ENCODE measurements around the gene OSBP2.

The OSBP2 gene

GRCh38 chr22:30665786-30666185 lies 28.9 kb upstream of the OSBP2 start:
- Histone ChIP-seq H2BK5ac (ENCODE audit: low read depth, low read length, poor library complexity) (no peak overlapping the region), H3K36me3 (ENCODE audit: control insufficient read depth in 1 of 2, insufficient read depth in 2 of 2, low read length in 2 of 2) (peaks cover 3 to 11% of the 10 kb centered on the region in 2 experiments), H3K14ac (ENCODE audit: low read length) (no peak overlapping the region), H3K27me3 (ENCODE audit: insufficient read depth, low read length) (peaks cover 5% of the 10 kb centered on the region), H3K4ac (ENCODE audit: low read depth, low read length) (no peak overlapping the region), H2BK12ac (ENCODE audit: low read length) (no peak overlapping the region), H4K91ac (ENCODE audit: low read depth, low read length) (no peak overlapping the region), H3K79me1 (ENCODE audit: low read length) (peaks cover 2% of the 10 kb centered on the region), H3K9me3 (ENCODE audit: insufficient read depth, low read depth, low read length) (no peaks in the 10 kb centered on the region), H2BK120ac (ENCODE audit: insufficient read depth, low read length, poor library complexity) (no peak overlapping the region), H4K8ac (ENCODE audit: low read depth, low read length) (no peak overlapping the region), H3K18ac (ENCODE audit: low read length) (no peak overlapping the region), H3K23ac (ENCODE audit: low read length) (no peak overlapping the region), H3K4me1 (ENCODE audit: control insufficient read depth in 1 of 2, insufficient read depth in 2 of 2, low read length in 2 of 2) (peaks cover 6 to 10% of the 10 kb centered on the region in 2 experiments), H3K4me3 (ENCODE audit: low read depth, low read length) (no peak overlapping the region), H4K12ac (ENCODE audit: low read depth, low read length) (no peak overlapping the region), H3K27ac (ENCODE audit: low read depth, low read length) (no peak overlapping the region), H2AK5ac (ENCODE audit: low read length) (no peak overlapping the region), H3K79me2 (ENCODE audit: control insufficient read depth, insufficient read depth, low read length, poor library complexity) (peaks cover 2% of the 10 kb centered on the region), H3K9ac (ENCODE audit: low read length) (no peak overlapping the region), H3K4me2 (ENCODE audit: low read length) (no peak overlapping the region), H2AFZ (ENCODE audit: insufficient read depth, low read length, poor library complexity) (no peak overlapping the region)
- DNase-seq, result no peak
- no CpG with 5 or more reads among the region's 4 CpGs for WGBS (ENCODE audit: extremely low coverage, insufficient coverage, insufficient read length)

DNA sequence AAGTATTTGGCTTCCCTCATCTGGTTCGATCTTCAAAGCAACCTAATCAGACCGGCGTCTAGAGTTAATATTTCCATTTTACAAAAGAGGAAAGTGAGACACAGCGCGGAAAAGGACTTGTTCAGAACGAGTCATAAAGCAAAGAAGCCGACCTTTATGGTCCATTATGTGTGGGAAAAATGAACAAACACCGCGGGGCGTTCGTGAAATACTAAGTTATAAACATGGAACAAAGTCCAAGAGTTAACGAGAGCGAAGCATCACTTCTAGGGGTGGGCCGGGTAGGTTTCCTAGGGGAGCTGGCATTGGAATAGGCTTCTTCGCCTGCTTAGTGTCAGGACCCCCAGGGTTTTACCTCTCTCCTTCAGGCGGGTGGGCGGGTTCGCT lies 27.6 kb upstream of the OSBP2 start:
- H3K4me2 ChIP-seq (ENCODE audit: low read length), result peak overlapping the region; percentile 94
- H3K4ac ChIP-seq (ENCODE audit: low read depth, low read length), result no peak overlapping the region
- no peak overlapping the region for H2BK120ac ChIP-seq (ENCODE audit: insufficient read depth, low read length, poor library complexity)
- no peaks in the 10 kb centered on the region for H3K9me3 ChIP-seq (ENCODE audit: insufficient read depth, low read depth, low read length)
- H2AFZ ChIP-seq (ENCODE audit: insufficient read depth, low read length, poor library complexity), result peak overlapping the region; percentile 70
- H4K8ac ChIP-seq (ENCODE audit: low read depth, low read length), result peak overlapping the region; percentile 64
- peaks cover 2% of the 10 kb centered on the region for H3K79me2 ChIP-seq (ENCODE audit: control insufficient read depth, insufficient read depth, low read length, poor library complexity)
- peak in 1 of 2 donors; percentile 29 for DNase-seq
- WGBS (ENCODE audit: extremely low coverage, insufficient coverage, insufficient read length), result no CpG with 5 or more reads among the region's 18 CpGs
- peaks cover 2% of the 10 kb centered on the region for H3K79me1 ChIP-seq (ENCODE audit: low read length)
- H4K91ac ChIP-seq (ENCODE audit: low read depth, low read length), result no peak overlapping the region
- peak overlapping the region; percentile 54 for H3K9ac ChIP-seq (ENCODE audit: low read length)
- H3K18ac ChIP-seq (ENCODE audit: low read length), result no peak overlapping the region
- H3K4me3 ChIP-seq (ENCODE audit: low read depth, low read length), result peak overlapping the region; percentile 91
- H2BK5ac ChIP-seq (ENCODE audit: low read depth, low read length, poor library complexity), result no peak overlapping the region
- no peak overlapping the region for H3K27ac ChIP-seq (ENCODE audit: low read depth, low read length)
- H3K36me3 ChIP-seq (ENCODE audit: control insufficient read depth in 1 of 2, insufficient read depth in 2 of 2, low read length in 2 of 2), result peaks cover 3 to 11% of the 10 kb centered on the region in 2 experiments
- H3K27me3 ChIP-seq (ENCODE audit: insufficient read depth, low read length), result peaks cover 5% of the 10 kb centered on the region
- no peak overlapping the region for H2BK12ac ChIP-seq (ENCODE audit: low read length)
- no peak overlapping the region for H3K14ac ChIP-seq (ENCODE audit: low read length)
- no peak overlapping the region for H3K23ac ChIP-seq (ENCODE audit: low read length)
- peak overlapping the region; percentile 54 for H4K12ac ChIP-seq (ENCODE audit: low read depth, low read length)
- no peak overlapping the region for H2AK5ac ChIP-seq (ENCODE audit: low read length)
- peaks cover 6 to 10% of the 10 kb centered on the region in 2 experiments for H3K4me1 ChIP-seq (ENCODE audit: control insufficient read depth in 1 of 2, insufficient read depth in 2 of 2, low read length in 2 of 2)

GRCh38 chr22:30667494-30668385 lies 26.9 kb upstream of the OSBP2 start, which contains the start of gene DUSP18:
DUSP18 (minus strand) TSS chr22:30667875; CDS start chr22:30664003, 3,872 bp downstream.
- Histone ChIP-seq H3K36me3 (ENCODE audit: control insufficient read depth in 1 of 2, insufficient read depth in 2 of 2, low read length in 2 of 2) (peaks cover 3 to 8% of the 10 kb centered on the region in 2 experiments), H2AK5ac (ENCODE audit: low read length) (no peak within 1 kb of the TSS), H3K9me3 (ENCODE audit: insufficient read depth, low read depth, low read length) (no peaks in the 10 kb centered on the region), H3K18ac (ENCODE audit: low read length) (no peak within 1 kb of the TSS), H2AFZ (ENCODE audit: insufficient read depth, low read length, poor library complexity) (peak within 1 kb of the TSS; percentile 90), H4K12ac (ENCODE audit: low read depth, low read length) (peak within 1 kb of the TSS; percentile 54), H3K79me1 (ENCODE audit: low read length) (peaks cover 2% of the 10 kb centered on the region), H3K79me2 (ENCODE audit: control insufficient read depth, insufficient read depth, low read length, poor library complexity) (peaks cover 2% of the 10 kb centered on the region), H4K91ac (ENCODE audit: low read depth, low read length) (no peak within 1 kb of the TSS), H3K4me1 (ENCODE audit: control insufficient read depth in 1 of 2, insufficient read depth in 2 of 2, low read length in 2 of 2) (peaks cover 6 to 10% of the 10 kb centered on the region in 2 experiments), H4K8ac (ENCODE audit: low read depth, low read length) (peak within 1 kb of the TSS; percentile 64), H2BK12ac (ENCODE audit: low read length) (no peak within 1 kb of the TSS), H3K9ac (ENCODE audit: low read length) (peak within 1 kb of the TSS; percentile 54), H2BK120ac (ENCODE audit: insufficient read depth, low read length, poor library complexity) (no peak within 1 kb of the TSS), H3K14ac (ENCODE audit: low read length) (peak within 1 kb of the TSS; percentile 19), H2BK5ac (ENCODE audit: low read depth, low read length, poor library complexity) (no peak within 1 kb of the TSS), H3K27me3 (ENCODE audit: insufficient read depth, low read length) (peaks cover 5% of the 10 kb centered on the region), H3K27ac (ENCODE audit: low read depth, low read length) (no peak within 1 kb of the TSS), H3K4me3 (ENCODE audit: low read depth, low read length) (peak within 1 kb of the TSS; percentile 91), H3K4me2 (ENCODE audit: low read length) (peak within 1 kb of the TSS; percentile 94), H3K23ac (ENCODE audit: low read length) (no peak within 1 kb of the TSS), H3K4ac (ENCODE audit: low read depth, low read length) (no peak within 1 kb of the TSS)
- peak; percentile 92 to 96 for DNase-seq
- WGBS (ENCODE audit: extremely low coverage, insufficient coverage, insufficient read length), result no CpG with 5 or more reads among the region's 77 CpGs

- Histone ChIP-seq H3K4me1 (ENCODE audit: control insufficient read depth in 1 of 2, insufficient read depth in 2 of 2, low read length in 2 of 2) (peaks cover 6 to 10% of the 10 kb centered on the region in 2 experiments), H2BK5ac (ENCODE audit: low read depth, low read length, poor library complexity) (no peak overlapping the region), H2BK12ac (ENCODE audit: low read length) (no peak overlapping the region), H3K27me3 (ENCODE audit: insufficient read depth, low read length) (peaks cover 5% of the 10 kb centered on the region), H3K9me3 (ENCODE audit: insufficient read depth, low read depth, low read length) (no peaks in the 10 kb centered on the region), H4K91ac (ENCODE audit: low read depth, low read length) (no peak overlapping the region), H3K4me3 (ENCODE audit: low read depth, low read length) (peak overlapping the region; percentile 91), H4K12ac (ENCODE audit: low read depth, low read length) (peak overlapping the region; percentile 47), H2AK5ac (ENCODE audit: low read length) (no peak overlapping the region), H2BK120ac (ENCODE audit: insufficient read depth, low read length, poor library complexity) (no peak overlapping the region), H3K18ac (ENCODE audit: low read length) (no peak overlapping the region), H3K14ac (ENCODE audit: low read length) (no peak overlapping the region), H3K79me2 (ENCODE audit: control insufficient read depth, insufficient read depth, low read length, poor library complexity) (peaks cover 2% of the 10 kb centered on the region), H3K27ac (ENCODE audit: low read depth, low read length) (no peak overlapping the region), H4K8ac (ENCODE audit: low read depth, low read length) (peak overlapping the region; percentile 49), H3K36me3 (ENCODE audit: control insufficient read depth in 1 of 2, insufficient read depth in 2 of 2, low read length in 2 of 2) (peaks cover 2 to 4% of the 10 kb centered on the region in 2 experiments), H3K23ac (ENCODE audit: low read length) (no peak overlapping the region), H3K9ac (ENCODE audit: low read length) (no peak overlapping the region), H3K4me2 (ENCODE audit: low read length) (peak overlapping the region; percentile 94), H2AFZ (ENCODE audit: insufficient read depth, low read length, poor library complexity) (peak overlapping the region; percentile 90), H3K4ac (ENCODE audit: low read depth, low read length) (no peak overlapping the region), H3K79me1 (ENCODE audit: low read length) (peaks cover 2% of the 10 kb centered on the region)
- no CpG with 5 or more reads among the region's 10 CpGs for WGBS (ENCODE audit: extremely low coverage, insufficient coverage, insufficient read length)
- DNase-seq, result no peak
These were observed 26.3 kb upstream of the OSBP2 start for GRCh38 chr22:30668386-30668710.
